ENCODE data around the gene NABP2. TPM values are rescaled to one million over a fixed set of nuclear protein-coding genes. Genes with fewer than 3 reads are reported as not detected.

NABP2 gene
- 100 to 1,000 TPM; 103 to 106 TPM for total RNA-seq

DNA sequence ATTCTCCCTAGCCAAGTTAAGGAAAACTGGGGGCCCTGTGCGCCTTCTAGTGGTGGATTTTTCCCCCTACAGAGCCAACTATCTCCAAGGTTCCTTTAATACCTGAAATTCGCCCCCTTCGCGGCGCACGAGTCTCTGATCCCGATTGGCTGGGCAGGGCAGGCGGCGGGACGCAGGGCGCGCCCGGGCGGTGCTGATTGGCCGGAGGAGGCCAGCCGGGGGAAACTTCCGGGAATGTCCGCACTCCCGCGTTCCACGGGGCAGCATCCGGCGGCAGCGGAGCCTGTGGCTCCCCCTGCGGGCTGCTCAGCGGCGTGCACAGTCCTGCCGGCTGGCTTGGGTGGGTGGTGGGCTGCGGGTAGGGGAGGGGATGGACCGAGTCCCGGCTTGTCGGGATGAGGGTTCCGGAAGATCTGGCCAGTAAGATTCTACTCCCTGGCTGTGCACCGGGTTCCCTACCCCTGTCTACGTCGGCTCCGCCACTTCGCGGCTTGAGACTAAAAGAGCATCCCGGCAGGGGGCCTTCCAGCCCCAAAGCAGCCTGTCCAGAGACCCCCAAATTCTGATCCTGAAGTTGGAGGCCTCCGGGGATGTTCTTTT lies at the start of gene NABP2:
Gene NABP2 (plus strand): TSS at position 241 of the 600 bp plus-strand sequence. CDS start 515 bp downstream, outside the sequence.
- POLR2A ChIA-PET, result interaction anchor here (0.7 kb wide), 1 partner anchor 297 kb away, joined by 5 read pairs; the partner anchor contains the start of gene PYM1
- CTCF ChIA-PET, result interaction anchor here (0.7 to 4.3 kb wide), 3 partner anchors 35 to 264 kb away, joined by 3 to 21 read pairs (median 3); partner anchors contain the start of genes GLS2 and SMARCC2

DNA sequence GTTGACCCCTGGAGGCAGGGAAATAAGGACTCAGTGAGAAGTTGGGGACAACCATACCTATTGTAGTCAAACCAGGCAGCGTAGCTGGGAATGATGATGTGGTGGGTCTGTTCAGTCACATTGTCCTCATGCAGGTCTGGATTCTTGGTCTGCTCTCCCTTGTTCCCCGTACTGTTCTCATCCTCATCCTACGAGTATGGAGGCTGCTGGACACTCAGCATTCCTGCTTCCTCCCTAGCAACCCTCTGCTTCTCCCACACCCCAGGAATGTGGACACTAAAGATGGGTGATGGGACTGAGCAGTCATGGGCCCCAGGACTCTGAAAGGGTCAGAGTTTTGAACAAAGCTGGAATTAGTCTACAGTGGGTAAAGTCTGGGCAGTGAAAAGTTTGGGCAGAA lies 45.8 kb upstream of the NABP2 start:
- POLR2A ChIA-PET, result interaction anchor here (1.7 kb wide), 1 partner anchor 11 kb away, joined by 4 read pairs; the partner anchor contains the start of gene SMARCC2
- CTCF ChIA-PET, result interaction anchor here (1.0 kb wide), 1 partner anchor 11 kb away, joined by 3 read pairs; the partner anchor contains the start of gene SMARCC2

DNA sequence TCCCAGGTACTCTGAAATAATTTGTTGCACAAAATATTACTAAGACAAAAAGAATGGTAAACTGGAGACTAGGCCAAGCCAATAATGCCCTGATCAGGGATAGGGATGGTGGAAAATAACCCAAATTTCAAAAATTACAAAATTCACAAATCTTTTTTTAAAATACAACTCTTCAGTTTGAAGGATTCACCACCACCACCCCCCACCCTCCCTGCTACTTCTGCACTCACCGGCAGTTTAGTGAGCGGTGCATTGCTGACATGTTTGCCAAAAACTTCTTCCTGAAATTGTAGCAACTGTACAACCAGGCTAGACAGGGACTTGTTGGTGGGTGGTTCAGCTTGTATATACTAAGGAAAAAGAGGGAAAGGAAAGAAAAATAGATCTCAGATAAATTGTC lies 37.2 kb upstream of the NABP2 start:
- ChIA-PET POLR2A (no interaction called here), CTCF (interaction anchor here (0.7 to 1.1 kb wide), 2 partner anchors 181 to 335 kb away, joined by 4 read pairs; no protein-coding TSS in a partner anchor)

DNA sequence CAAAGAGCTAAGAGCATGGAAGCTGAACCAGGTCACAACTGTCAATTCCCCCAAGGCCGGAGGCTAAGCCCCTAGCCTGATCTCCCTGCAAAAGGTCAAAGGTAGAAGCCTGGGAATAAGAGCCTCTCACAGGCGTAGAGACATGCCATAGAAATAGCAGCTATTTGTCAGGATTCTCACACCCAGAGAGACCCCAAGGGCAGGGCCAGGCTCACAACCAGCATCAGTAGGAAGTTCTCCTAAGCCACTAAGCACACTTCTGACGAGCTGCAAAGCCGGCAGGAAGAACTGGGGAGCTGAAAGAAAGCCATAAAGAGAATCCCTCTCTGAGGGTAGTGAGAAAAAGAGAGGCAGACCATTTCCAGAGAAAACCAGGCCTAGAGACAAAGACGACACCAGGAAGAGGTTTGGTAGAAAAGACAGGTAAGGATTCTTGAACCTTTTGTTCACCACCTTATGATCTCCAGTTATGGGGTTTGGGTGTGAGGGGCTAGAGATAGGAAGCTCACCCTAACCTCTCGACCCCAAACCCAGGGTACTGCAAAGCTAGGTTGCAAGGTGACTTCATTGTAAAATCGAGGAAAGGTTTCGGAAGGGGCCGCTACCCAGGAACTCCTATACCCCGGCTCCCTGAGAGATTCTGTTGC lies 35.9 kb upstream of the NABP2 start:
- ChIA-PET POLR2A (interaction anchor here (0.8 to 3.4 kb wide), 4 partner anchors 13 to 70 kb away, joined by 3 to 17 read pairs (median 6); partner anchors contain the start of genes RNF41 and ZC3H10), CTCF (interaction anchor here (0.5 to 4.1 kb wide), 15 partner anchors 14 to 111 kb away, joined by 3 to 73 read pairs (median 5); partner anchors contain the start of genes ESYT1, RNF41, RPL41 and ZC3H10)

DNA sequence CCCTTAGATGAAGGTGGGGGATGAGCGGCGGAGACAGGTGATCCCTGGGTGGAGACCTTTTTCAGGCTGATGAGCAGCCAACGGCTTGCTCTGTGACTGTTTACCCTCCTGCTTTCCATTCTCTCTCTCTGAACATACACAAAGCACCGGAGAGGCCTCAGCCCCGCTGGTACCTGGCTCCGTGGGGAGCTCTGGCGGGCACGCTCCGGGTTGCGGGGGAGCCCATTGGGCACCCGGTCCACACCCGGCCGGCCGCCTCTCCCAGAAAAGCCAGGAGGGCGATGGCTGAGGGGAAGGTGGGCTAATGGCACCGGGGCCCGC lies 35.4 kb upstream of the NABP2 start:
- ChIA-PET POLR2A (interaction anchor here (0.8 to 3.4 kb wide), 5 partner anchors 10 to 70 kb away, joined by 3 to 17 read pairs (median 5); partner anchors contain the start of genes RNF41 and ZC3H10), CTCF (interaction anchor here (0.6 to 4.1 kb wide), 19 partner anchors 13 to 110 kb away, joined by 3 to 73 read pairs (median 5); partner anchors contain the start of genes ESYT1, MYL6B, NABP2 and RNF41)

DNA sequence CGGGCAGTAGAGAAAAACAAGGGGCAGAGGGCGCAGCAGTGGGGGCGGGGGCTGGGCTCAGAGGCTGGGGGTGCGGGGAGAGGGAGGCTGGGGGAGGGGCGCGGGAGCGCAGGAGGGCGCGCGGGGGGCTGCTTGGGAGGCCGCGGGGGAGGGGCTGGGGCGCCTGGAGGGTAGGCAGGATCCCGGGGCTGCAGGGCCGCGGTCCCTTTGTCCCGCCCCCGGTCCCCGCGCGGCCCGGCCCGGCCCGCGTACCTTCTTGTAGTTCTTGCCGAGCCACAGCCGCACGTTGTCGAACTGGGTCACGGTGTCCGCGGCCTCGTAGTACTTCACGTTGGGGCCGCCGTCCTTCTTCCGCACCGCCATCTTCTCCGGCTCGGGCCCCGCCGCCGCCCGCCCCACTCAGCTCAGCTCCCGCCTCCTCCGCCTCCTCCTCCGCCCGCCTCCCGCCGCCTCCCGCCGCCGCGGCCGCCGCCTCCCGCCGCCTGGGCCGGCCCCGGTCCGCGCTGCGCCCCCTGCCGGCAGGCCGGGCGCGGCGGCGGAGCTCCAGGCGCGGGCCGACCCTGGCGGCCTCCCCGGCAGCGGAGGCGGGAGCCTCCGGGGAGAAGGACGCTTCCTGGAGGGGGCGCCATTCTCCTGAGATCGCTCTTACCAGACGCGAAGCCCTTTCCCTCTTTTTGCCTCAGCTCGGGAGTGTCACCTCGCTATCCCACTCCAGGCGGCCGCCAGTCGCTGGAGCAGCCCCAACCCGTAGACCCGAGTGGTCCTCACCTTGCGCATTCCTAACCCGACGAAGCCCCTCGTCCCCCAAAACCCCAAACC lies 34.8 kb upstream of the NABP2 start, which contains the start of gene SMARCC2:
Gene SMARCC2 (minus strand): TSS at position 385 of the 819 bp plus-strand sequence. CDS start 22 bp downstream, at position 363.
- POLR2A ChIA-PET, result interaction anchor here (0.7 to 3.4 kb wide), 11 partner anchors 11 to 372 kb away, joined by 3 to 26 read pairs (median 4); partner anchors contain the start of genes ESYT1, MYL6, RNF41 and RPL41
- CTCF ChIA-PET, result interaction anchor here (0.7 to 4.1 kb wide), 50 partner anchors 8 to 1651 kb away, joined by 3 to 73 read pairs (median 4); partner anchors contain the start of genes ANKRD52, ERBB3, ESYT1 and MYL6B

DNA sequence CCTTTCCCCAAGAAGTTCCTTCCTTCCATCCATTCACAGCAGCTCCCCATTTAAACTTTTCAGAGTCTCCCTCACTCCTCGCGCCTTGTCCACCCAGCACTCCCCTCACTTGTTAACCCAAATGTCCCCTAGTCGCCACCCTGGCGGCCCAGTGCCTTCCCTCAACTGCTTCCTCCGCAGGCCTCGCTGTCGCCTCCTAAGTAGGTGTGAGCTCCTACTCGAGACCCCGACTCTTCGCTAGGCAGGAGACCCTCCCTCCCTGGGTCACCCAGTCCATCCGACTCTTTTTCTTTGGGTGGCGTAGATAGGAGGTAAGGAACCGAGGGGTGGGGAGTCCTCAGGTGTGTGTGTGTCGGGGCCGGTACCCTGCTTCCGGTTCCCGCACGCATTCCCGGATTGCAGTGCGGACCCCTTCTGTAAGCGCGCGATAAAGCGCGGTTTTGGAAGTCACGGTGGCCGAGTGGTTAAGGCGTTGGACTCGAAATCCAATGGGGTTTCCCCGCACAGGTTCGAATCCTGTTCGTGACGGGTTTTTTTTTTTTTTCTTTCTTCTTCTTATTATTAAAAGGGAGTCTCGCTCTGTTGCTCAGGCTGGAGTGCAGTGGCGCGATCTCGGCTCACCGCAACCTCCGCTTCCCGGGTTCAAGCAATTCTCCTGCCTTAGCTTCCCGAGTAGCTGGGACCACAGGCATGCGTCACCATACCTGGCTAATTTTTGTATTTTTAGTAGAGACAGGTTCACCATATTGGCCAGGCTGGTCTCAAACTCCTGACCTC lies 34.0 kb upstream of the NABP2 start:
- CTCF ChIA-PET, result interaction anchor here (0.7 to 4.1 kb wide), 46 partner anchors 8 to 1650 kb away, joined by 3 to 73 read pairs (median 5); partner anchors contain the start of genes ANKRD52, ERBB3, ESYT1 and MYL6B
- POLR2A ChIA-PET, result interaction anchor here (0.7 to 3.4 kb wide), 10 partner anchors 11 to 373 kb away, joined by 3 to 26 read pairs (median 4); partner anchors contain the start of genes ESYT1, MYL6, RNF41 and RPL41

DNA sequence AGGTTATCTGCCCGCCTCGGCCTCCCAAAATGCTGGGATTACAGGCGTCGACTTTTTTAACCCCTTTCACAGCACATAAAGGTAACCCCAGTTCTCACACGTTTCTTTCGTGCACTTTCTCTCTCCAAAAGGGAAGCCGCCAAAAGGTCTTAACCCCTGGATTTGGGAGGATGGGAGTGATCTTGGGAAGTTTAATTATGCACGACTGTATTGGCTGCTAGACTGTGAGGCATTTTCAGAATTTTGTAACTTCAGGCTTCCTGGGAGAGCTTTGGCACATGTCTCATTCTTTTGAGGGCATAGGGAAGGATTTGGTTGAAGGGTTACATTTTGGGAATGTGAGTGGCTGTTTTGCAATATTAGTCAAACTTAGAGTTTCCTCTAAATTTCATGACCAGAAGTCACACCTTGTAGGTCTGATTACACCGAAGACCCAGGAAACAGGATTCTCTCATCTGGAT lies 33.4 kb upstream of the NABP2 start:
- CTCF ChIA-PET, result interaction anchor here (0.7 to 4.1 kb wide), 14 partner anchors 15 to 1044 kb away, joined by 3 to 73 read pairs (median 5); partner anchors contain the start of genes ESYT1, PA2G4, RPL41 and ZC3H10

DNA sequence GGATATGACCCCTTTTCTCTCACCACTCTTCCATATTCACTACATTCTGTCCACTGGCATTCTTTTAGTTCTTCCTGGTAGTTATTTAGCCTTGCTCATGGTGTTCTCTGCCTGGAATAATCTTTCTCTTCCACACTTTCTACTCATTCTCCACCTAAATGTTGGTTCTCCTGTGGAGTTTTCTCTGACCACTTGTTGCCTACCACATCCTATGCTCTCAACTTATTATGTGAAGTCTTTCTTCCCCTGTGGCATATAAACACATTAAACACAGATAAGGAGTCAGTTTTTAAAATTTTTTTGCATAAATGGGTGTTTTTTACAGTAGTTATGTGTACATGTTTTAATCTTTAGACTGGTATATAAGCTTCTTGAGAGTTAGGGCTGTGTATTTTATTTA lies 31.6 kb upstream of the NABP2 start:
- POLR2A ChIA-PET, result interaction anchor here (0.6 kb wide), 1 partner anchor 1228 kb away, joined by 4 read pairs; no protein-coding TSS in a partner anchor
- CTCF ChIA-PET, result interaction anchor here (1.0 to 2.1 kb wide), 3 partner anchors 14 to 271 kb away, joined by 3 to 5 read pairs (median 5); partner anchors contain the start of gene ESYT1

More for the DNA sequence above, 33.4 kb upstream of the NABP2 start:
- POLR2A ChIA-PET, result interaction anchor here (0.7 to 3.4 kb wide), 3 partner anchors 31 to 276 kb away, joined by 3 to 18 read pairs (median 17); partner anchors contain the start of genes ESYT1 and RNF41

DNA sequence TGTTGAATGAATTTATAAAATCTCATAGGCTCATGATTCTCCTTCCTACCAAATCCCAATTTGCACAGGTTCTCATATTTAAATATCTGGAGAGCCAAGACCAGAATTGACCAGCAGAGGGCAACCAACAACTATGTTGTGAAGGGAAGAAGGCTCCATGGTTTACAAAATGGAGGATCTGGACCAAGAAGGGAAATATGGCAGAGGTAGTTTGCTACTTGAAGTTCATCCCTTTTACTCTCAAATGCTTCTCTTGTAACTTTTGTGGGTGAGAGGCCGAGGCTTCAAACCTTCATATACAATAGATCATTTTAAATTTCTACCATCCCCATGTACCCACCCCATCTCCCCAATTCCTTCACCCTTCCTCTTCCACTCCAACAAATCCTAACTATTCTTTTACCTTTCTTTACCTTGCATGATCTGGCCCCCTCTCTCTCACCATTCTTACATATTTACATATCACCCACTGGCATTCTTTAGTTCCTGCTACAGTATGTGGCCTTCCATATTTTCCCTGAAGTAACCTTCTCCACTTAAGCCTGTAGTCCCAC lies 31.0 kb upstream of the NABP2 start:
- ChIA-PET CTCF (interaction anchor here (1.0 to 1.1 kb wide), 2 partner anchors 14 to 65 kb away, joined by 3 to 5 read pairs; partner anchors contain the start of gene ESYT1), POLR2A (no interaction called here)

DNA sequence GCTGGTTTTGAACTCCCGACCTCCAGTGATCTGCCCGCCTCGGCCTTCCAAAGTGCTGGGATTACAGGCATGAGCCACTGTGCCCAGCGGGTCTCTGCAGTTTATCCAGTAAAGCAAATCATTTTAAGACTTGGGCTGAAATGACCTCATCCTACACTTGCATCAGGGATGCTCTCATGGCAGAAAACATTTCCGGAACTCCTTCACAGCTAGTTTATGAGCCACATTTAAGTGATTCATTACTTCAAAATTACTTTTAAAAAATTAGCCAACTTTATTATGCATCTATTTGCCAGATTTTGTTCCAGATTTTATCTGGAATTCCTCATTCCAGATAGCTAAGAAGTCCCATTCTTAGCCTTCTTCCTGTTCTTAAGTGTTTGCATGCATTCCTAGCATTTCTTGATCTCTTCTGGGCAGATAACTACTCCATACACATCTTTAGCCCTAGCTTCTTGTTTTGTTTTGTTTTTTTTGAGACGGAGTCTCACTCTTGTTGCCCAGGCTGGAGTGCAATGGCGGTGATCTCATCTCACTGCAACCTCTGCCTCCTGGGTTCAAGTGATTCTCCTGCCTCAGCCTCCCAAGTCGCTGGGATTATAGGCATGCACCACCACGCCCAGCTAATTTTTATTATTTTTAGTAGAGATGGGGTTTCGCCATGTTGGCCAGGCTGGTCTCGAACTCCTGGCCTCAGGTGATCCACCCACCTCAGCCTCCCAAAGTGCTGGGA lies 27.2 kb upstream of the NABP2 start:
- CTCF ChIA-PET, result interaction anchor here (1.1 to 1.2 kb wide), 3 partner anchors 8 to 77 kb away, joined by 3 to 6 read pairs (median 4); partner anchors contain the start of genes ANKRD52 and SMARCC2

DNA sequence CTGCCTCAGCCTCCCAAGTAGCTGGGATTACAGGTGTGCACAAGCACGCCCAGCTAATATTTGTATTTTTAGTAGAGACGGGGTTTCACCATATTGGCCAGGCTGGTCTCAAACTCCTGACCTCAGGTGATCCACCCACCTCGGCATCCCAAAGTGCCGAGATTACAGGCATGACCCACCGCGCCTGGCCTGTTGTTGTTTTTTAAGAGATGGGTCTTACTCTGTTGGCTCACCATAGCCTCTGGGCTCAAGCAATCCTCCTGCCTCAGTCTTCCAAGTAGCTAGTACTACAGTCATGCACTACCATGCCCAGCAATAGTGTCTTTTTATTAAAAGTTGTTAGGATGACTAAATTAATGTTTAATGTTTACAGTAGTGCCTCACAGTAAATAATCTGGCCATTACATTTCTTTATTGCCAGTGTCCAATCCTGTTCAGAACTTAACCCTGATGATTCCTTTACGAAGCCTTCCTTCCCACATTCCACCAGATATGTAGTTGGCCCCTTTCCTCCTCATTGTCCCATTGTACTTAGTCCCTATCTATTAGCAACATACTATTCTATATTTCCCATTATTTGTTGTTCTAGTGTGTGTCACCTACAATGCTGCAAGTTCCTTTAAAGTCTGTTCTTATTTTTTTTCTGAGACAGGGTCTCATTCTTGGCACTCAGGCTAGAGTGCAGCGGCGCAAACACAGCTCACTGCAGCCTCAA lies 26.1 kb upstream of the NABP2 start:
- POLR2A ChIA-PET, result no interaction called here
- CTCF ChIA-PET, result interaction anchor here (1.2 kb wide), 1 partner anchor 9 kb away, joined by 4 read pairs; the partner anchor contains the start of gene SMARCC2

More for the DNA sequence above, 27.2 kb upstream of the NABP2 start:
- POLR2A ChIA-PET, result interaction anchor here (0.7 kb wide), 1 partner anchor 57 kb away, joined by 5 read pairs; no protein-coding TSS in a partner anchor

DNA sequence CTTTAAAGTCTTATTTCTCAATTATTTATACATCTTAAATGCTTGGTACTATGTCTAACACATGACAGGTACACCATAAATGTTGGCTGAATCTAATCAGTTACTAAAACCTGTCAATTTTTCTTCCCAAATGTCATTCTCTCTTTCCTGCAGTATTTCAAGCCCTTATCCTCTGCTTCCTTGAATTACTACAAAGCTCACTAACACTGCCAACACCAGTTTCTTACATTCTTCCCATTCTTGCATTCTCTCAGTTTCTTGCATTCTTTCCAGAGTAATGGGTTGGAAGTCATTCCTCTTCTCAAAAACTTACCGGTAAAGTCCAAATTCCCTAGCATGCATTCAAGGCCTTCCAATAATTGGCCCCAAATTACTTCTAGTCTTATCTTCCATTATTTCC lies 25.3 kb upstream of the NABP2 start:
- ChIA-PET CTCF (no interaction called here), POLR2A (no interaction called here)

DNA sequence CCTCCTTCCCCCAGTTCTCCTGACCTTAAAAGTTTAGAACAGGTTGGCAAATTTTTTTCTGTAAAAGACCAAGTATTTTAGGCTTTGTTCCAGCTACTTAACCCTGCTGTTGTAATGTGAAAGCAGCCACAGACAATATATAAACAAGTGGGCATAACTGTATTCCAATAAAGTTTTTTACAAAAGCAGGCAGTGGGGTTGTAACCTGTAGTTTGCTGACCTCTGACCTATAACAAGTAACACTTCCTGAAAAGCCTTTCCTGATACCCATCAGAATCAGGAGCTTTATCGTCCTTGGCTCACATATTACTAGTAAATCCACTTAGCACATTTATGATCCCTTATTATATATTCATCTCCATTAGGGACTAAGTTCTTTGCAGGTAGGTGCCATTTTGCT lies 21.8 kb upstream of the NABP2 start:
- CTCF ChIA-PET, result interaction anchor here (0.8 kb wide), 1 partner anchor 14 kb away, joined by 3 read pairs; no protein-coding TSS in a partner anchor

DNA sequence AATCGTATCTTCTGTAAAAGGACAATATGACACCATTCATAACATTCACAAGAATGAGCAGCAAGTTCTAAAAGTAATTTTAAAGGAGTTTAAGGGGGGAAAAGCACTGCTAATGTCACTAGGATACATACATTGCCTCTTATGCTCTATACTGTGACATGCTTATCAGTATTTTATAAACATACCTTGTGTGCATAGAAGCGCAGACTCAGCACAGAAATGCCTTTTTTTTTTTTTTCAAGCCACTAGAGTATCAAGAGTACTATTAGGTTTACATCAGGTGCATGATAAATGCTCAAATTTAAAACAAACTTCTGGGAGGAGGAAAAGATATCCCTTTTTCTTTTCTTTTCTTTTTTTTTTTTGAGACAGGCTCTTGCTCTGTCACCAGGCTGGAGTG lies 21.3 kb upstream of the NABP2 start:
- POLR2A ChIA-PET, result no interaction called here
- CTCF ChIA-PET, result interaction anchor here (0.7 kb wide), 1 partner anchor 46 kb away, joined by 3 read pairs; no protein-coding TSS in a partner anchor

More for the DNA sequence above, 21.8 kb upstream of the NABP2 start:
- POLR2A ChIA-PET, result no interaction called here
